Osteoblast (primary cell): ENCODE measurements around the gene TEX11. TPM values are rescaled to one million over a fixed set of nuclear protein-coding genes. Genes with fewer than 3 reads are reported as not detected.

Experiments used
- DNase-seq: peaks from one replicate; pipeline ENCODE4 v3.0.0; 2011; ENCODE audit warnings: low spot score, mixed read lengths; ENCODE audit not compliant: insufficient read length; ENCODE audit errors: missing footprints
- H2AFZ ChIP-seq: 2 replicates; pipeline ENCODE4 v1.6.0; 2011; ENCODE audit warnings: mild to moderate bottlenecking, low read length
- H3K27ac ChIP-seq: 2 replicates; pipeline ENCODE4 v1.5.1; 2011; ENCODE audit warnings: mild to moderate bottlenecking, low read depth, low read length, moderate library complexity
- H3K27me3 ChIP-seq: 2 replicates; pipeline ENCODE4 v1.6.0; 2012; ENCODE audit warnings: mild to moderate bottlenecking, control low read depth, inconsistent platforms, low read length, moderate library complexity; ENCODE audit not compliant: insufficient read depth
- H3K36me3 ChIP-seq: 2 replicates; pipeline ENCODE4 v1.5.1; 2011; ENCODE audit warnings: mild to moderate bottlenecking, low read length, control low read depth, moderate library complexity; ENCODE audit not compliant: insufficient read depth
- H3K4me1 ChIP-seq: 2 replicates; pipeline ENCODE4 v1.5.1; 2011; ENCODE audit warnings: mild to moderate bottlenecking, low read length, control low read depth, moderate library complexity; ENCODE audit not compliant: insufficient read depth
- H3K4me2 ChIP-seq: 2 replicates; pipeline ENCODE4 v1.6.0; 2011; ENCODE audit warnings: mild to moderate bottlenecking, low read length; ENCODE audit not compliant: insufficient read depth
- H3K4me3 ChIP-seq: fragments of 200-600 bp; sonication (generic); 3 replicates; pipeline ENCODE4 v1.5.1; 2012; ENCODE audit warnings: mild to moderate bottlenecking, low read length, inconsistent platforms; ENCODE audit not compliant: insufficient read depth
- H3K79me2 ChIP-seq: 2 replicates; pipeline ENCODE4 v1.6.0; 2012; ENCODE audit warnings: mild to moderate bottlenecking, low read length, control low read depth, inconsistent platforms; ENCODE audit not compliant: insufficient read depth
- H3K9me3 ChIP-seq: 2 replicates; pipeline ENCODE4 v1.5.1; 2011; ENCODE audit warnings: low read depth, low read length, control low read depth
- H4K20me1 ChIP-seq: 2 replicates; pipeline ENCODE4 v1.6.0; 2012; ENCODE audit warnings: mild to moderate bottlenecking, low read length, control low read depth; ENCODE audit not compliant: insufficient read depth
- total RNA-seq: library from RNA; depleted of rRNA; stranded (reverse); fragments of >200 nt; gene quantifications from 2 replicates; pipeline ENCODE4 v1.2.3, GENCODE V29; 2012
- TF ChIP-seq, protein P1 (sequence below): IDR thresholded peaks from 2 replicates; pipeline ENCODE4 v1.5.1; 2011; ENCODE audit warnings: mild to moderate bottlenecking, low read depth, low read length, moderate library complexity; ENCODE audit errors: extremely low read depth

TEX11 gene
- total RNA-seq, 1 donor = not detected

DNA sequence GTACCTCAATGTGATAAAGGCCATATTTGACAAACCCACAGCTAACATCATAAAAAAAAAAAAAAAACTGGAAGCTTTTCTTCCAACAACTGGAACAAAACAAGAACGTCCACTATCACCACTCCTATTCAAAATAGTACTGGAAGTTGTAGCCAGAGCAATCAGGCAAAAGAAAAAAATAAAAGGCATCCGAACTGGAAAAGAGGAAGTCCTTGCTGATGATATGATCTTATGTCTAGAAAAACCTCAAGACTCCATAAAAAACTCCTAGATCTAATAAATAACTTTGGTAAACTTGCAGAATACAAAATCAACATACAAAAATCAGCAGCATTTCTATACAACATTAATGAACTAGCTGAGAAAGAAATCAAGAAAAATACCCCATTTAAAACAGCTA, 134.3 kb downstream of the TEX11 start:
- TF ChIP-seq, protein P1, sequence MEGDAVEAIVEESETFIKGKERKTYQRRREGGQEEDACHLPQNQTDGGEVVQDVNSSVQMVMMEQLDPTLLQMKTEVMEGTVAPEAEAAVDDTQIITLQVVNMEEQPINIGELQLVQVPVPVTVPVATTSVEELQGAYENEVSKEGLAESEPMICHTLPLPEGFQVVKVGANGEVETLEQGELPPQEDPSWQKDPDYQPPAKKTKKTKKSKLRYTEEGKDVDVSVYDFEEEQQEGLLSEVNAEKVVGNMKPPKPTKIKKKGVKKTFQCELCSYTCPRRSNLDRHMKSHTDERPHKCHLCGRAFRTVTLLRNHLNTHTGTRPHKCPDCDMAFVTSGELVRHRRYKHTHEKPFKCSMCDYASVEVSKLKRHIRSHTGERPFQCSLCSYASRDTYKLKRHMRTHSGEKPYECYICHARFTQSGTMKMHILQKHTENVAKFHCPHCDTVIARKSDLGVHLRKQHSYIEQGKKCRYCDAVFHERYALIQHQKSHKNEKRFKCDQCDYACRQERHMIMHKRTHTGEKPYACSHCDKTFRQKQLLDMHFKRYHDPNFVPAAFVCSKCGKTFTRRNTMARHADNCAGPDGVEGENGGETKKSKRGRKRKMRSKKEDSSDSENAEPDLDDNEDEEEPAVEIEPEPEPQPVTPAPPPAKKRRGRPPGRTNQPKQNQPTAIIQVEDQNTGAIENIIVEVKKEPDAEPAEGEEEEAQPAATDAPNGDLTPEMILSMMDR = no peak
- Histone ChIP-seq H3K27me3 (peaks cover under 1% of the 10 kb centered on the region), H4K20me1 (no peaks in the 10 kb centered on the region), H3K79me2 (no peaks in the 10 kb centered on the region), H2AFZ (no peak overlapping the region), H3K4me2 (no peak overlapping the region), H3K4me1 (no peaks in the 10 kb centered on the region), H3K36me3 (no peaks in the 10 kb centered on the region), H3K4me3 (no peak overlapping the region), H3K9me3 (no peaks in the 10 kb centered on the region), H3K27ac (no peak overlapping the region)
- no peak for DNase-seq

- Histone ChIP-seq H3K27ac (no peak overlapping the region), H3K4me2 (no peak overlapping the region), H3K9me3 (no peaks in the 10 kb centered on the region), H3K79me2 (no peaks in the 10 kb centered on the region), H3K27me3 (peaks cover 6% of the 10 kb centered on the region), H4K20me1 (no peaks in the 10 kb centered on the region), H3K4me3 (no peak overlapping the region), H3K36me3 (no peaks in the 10 kb centered on the region), H2AFZ (no peak overlapping the region), H3K4me1 (no peaks in the 10 kb centered on the region)
- TF ChIP-seq, protein P1 = peak; percentile 57
- peak; percentile 30 for DNase-seq
Measured at GRCh38 chrX:70769659-70770227, 138.8 kb downstream of the TEX11 start.

DNA sequence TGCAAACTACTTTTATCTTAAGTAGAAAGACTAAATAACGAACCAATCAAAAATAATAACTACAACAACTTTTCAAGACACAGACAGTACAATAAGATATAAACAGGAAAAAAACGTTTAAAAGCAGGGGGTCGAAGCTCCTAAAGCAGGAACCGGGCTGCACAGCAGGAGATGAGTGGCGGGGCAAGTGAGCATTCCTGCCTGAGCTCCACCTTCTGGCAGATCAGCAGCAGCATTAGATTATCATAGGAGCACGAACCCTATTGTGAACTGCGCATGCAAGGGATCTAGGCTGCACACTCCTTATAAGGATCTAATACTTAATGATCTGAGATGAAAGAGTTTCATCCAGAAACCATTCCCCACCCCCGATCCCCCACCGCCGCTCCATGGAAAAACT, 146.2 kb downstream of the TEX11 start:
- H3K9me3 ChIP-seq = no peaks in the 10 kb centered on the region
- no peaks in the 10 kb centered on the region for H3K4me1 ChIP-seq
- no peak overlapping the region for H3K4me2 ChIP-seq
- DNase-seq = no peak
- no peak overlapping the region for H2AFZ ChIP-seq
- H3K4me3 ChIP-seq = no peak overlapping the region
- no peaks in the 10 kb centered on the region for H3K36me3 ChIP-seq
- H3K27me3 ChIP-seq = peaks cover 6% of the 10 kb centered on the region
- no peaks in the 10 kb centered on the region for H4K20me1 ChIP-seq
- TF ChIP-seq, protein P1 = no peak
- no peaks in the 10 kb centered on the region for H3K79me2 ChIP-seq
- H3K27ac ChIP-seq = no peak overlapping the region

GRCh38 chrX:70755850-70756249, 152.7 kb downstream of the TEX11 start:
- Histone ChIP-seq H2AFZ (no peak overlapping the region), H3K27me3 (no peaks in the 10 kb centered on the region), H3K27ac (no peak overlapping the region), H3K9me3 (no peaks in the 10 kb centered on the region), H3K36me3 (no peaks in the 10 kb centered on the region), H3K4me1 (no peaks in the 10 kb centered on the region), H3K4me3 (no peak overlapping the region), H4K20me1 (no peaks in the 10 kb centered on the region), H3K79me2 (no peaks in the 10 kb centered on the region), H3K4me2 (no peak overlapping the region)
- DNase-seq = no peak
- TF ChIP-seq, protein P1 = no peak
